ENCODE data around the gene TET2. TPM values are rescaled to one million over a fixed set of nuclear protein-coding genes. Genes with fewer than 3 reads are reported as not detected.

The TET2 gene
- polyA plus RNA-seq, 1 experiment, result 16.2 TPM

DNA sequence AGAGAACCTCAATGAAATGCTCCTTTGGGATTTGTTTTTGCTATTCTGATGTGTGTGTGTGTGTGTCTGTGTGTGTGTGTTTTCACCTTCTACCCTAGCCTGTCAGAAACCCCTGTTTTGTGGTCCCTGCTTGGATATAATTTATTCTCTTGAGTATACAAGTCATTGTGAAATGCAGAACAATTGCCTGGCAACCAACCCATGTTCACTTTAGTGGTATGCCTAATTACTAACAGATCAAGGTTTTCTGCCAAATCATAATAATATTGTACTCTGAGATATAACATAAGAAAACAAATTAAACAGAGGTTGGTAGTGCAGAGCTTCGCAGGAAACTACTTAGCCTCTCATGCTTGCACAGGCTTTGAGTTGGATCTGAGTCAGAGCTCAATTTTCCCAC, 7.0 kb upstream of the TET2 start:
- TF ChIP-seq, protein P1, sequence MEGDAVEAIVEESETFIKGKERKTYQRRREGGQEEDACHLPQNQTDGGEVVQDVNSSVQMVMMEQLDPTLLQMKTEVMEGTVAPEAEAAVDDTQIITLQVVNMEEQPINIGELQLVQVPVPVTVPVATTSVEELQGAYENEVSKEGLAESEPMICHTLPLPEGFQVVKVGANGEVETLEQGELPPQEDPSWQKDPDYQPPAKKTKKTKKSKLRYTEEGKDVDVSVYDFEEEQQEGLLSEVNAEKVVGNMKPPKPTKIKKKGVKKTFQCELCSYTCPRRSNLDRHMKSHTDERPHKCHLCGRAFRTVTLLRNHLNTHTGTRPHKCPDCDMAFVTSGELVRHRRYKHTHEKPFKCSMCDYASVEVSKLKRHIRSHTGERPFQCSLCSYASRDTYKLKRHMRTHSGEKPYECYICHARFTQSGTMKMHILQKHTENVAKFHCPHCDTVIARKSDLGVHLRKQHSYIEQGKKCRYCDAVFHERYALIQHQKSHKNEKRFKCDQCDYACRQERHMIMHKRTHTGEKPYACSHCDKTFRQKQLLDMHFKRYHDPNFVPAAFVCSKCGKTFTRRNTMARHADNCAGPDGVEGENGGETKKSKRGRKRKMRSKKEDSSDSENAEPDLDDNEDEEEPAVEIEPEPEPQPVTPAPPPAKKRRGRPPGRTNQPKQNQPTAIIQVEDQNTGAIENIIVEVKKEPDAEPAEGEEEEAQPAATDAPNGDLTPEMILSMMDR (IDR thresholded peaks at IDR 0.05; ENCODE audit: low read depth, low read length), result no peak
- Histone ChIP-seq H3K27ac (ENCODE audit: low read depth, low read length) (no peak overlapping the region), H3K27me3 (ENCODE audit: control insufficient read depth, insufficient read depth, low read length) (no peaks in the 10 kb centered on the region), H3K4me3 (ENCODE audit: low read depth, low read length) (no peak overlapping the region), H3K9me3 (ENCODE audit: control insufficient read depth, insufficient read depth, low read length) (no peaks in the 10 kb centered on the region)
- no peak for DNase-seq (ENCODE audit: low read depth, low spot score)
- CTCF ChIA-PET, result interaction anchor here (0.7 to 4.4 kb wide), 8 partner anchors 8 to 335 kb away, joined by 3 to 38 read pairs (median 5); partner anchors contain the start of gene PPA2
- POLR2A ChIA-PET, result no interaction called here

DNA sequence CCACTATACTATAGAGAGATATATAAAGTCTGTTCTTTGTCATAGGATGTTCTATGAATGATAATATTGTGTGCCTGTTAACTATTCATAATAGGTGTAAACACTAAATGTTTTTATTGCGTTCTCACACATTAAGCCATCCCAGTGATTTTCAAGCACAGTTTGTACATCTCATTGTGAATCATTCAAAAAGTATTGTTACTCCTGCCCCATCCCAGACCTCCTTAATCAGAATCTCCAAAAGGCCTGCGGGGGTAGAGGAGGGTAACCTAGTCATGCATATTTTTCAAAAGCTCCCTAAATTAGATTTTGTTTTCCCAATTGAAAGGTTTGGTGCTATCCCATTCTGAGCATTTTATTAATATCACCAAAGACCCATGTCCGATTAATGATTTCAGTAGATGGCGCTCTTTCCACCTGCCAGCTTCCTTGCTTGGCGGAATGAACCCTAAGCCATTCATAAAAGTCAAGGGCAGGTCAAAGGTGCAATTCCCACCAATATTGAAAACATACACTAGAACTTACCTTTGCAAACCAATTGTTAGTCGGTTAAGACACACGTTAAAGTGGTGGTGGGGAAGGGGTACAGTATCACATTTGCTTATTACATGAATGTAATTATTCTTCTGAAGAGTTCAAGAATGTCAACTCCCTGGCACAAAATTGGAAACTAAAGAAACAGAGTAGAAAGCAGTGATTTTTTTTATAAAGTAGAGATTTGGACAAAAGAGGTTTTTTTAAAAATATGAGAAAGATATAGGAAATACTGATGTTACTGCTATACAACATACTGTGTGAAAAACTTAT, 5.8 kb upstream of the TET2 start:
- Histone ChIP-seq H3K9me3 (ENCODE audit: control insufficient read depth, insufficient read depth, low read length) (no peaks in the 10 kb centered on the region), H3K27ac (ENCODE audit: low read depth, low read length) (no peak overlapping the region), H3K4me3 (ENCODE audit: low read depth, low read length) (no peak overlapping the region), H3K27me3 (ENCODE audit: control insufficient read depth, insufficient read depth, low read length) (no peaks in the 10 kb centered on the region)
- DNase-seq (ENCODE audit: low read depth, low spot score), result no peak
- ChIA-PET CTCF (interaction anchor here (0.6 to 4.4 kb wide), 23 partner anchors 10 to 572 kb away, joined by 3 to 38 read pairs (median 3); partner anchors contain the start of gene PPA2), POLR2A (no interaction called here)
- TF ChIP-seq, protein P1 (IDR thresholded peaks at IDR 0.05; ENCODE audit: low read depth, low read length), result peak; percentile 71

DNA sequence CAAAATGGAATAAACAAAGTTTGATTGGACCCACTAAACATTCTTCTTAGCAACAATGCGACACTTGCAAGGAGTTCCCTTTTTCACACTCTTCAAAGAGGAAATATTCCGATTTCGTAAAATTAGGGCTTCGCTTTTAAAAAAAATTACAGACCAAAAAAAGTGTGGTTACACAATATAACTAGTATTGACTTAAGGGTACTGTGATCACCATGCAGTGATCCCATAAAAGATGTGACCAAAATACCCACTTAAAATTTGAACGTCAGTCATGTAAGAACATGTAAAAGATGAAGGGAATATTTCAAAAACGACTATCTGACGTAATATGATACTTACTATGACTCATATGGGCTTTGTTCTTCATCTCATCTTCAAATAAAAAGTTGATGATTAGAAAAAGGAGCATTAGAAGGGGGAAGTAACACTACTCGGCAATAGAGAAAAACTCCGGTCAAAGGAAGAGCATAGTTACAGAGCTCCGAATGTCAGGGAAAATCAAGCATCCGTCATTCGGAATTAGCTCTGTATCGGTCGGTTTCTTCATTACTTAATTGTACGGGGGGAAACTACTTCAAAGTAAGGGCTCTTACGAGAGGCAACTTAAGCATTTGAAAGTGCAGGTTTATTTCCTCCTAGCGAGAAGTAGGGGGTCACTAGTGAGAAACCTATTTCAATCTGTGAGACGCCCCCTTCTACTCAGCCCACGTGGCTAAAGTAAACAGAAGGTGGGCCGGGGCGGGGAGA, 1.3 kb upstream of the TET2 start:
- Histone ChIP-seq H3K4me3 (ENCODE audit: low read depth, low read length) (peak overlapping the region; percentile 95), H3K27ac (ENCODE audit: low read depth, low read length) (no peak overlapping the region), H3K27me3 (ENCODE audit: control insufficient read depth, insufficient read depth, low read length) (no peaks in the 10 kb centered on the region), H3K9me3 (ENCODE audit: control insufficient read depth, insufficient read depth, low read length) (no peaks in the 10 kb centered on the region)
- POLR2A ChIA-PET, result no interaction called here
- TF ChIP-seq, protein P1 (IDR thresholded peaks at IDR 0.05; ENCODE audit: low read depth, low read length), result no peak
- DNase-seq (ENCODE audit: low read depth, low spot score), result no peak
- CTCF ChIA-PET, result interaction anchor here (1.0 to 1.5 kb wide), 2 partner anchors 326 to 327 kb away, joined by 3 to 5 read pairs; no protein-coding TSS in a partner anchor

DNA sequence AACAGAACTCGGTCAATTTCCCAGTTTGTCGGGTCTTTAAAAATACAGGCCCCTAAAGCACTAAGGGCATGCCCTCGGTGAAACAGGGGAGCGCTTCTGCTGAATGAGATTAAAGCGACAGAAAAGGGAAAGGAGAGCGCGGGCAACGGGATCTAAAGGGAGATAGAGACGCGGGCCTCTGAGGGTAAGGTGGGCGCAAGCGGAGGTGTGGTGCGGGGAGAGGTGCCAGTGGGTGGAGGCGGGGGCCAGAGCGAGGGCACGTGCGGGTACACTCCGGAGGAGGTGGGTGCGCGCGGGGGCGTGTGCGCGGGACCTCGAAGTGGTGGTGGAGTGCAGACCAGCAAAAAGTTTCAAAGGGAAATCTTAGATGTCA, 787 bp upstream of the TET2 start:
- Histone ChIP-seq H3K27me3 (ENCODE audit: control insufficient read depth, insufficient read depth, low read length) (no peaks in the 10 kb centered on the region), H3K4me3 (ENCODE audit: low read depth, low read length) (peak overlapping the region; percentile 95), H3K9me3 (ENCODE audit: control insufficient read depth, insufficient read depth, low read length) (no peaks in the 10 kb centered on the region), H3K27ac (ENCODE audit: low read depth, low read length) (no peak overlapping the region)
- TF ChIP-seq, protein P1 (IDR thresholded peaks at IDR 0.05; ENCODE audit: low read depth, low read length), result no peak
- DNase-seq (ENCODE audit: low read depth, low spot score), result no peak
- CTCF ChIA-PET, result interaction anchor here (1.0 to 2.4 kb wide), 3 partner anchors 325 to 328 kb away, joined by 3 to 10 read pairs (median 5); partner anchors contain the start of gene PPA2
- POLR2A ChIA-PET, result interaction anchor here (1.0 kb wide), 1 partner anchor 328 kb away, joined by 5 read pairs; the partner anchor contains the start of gene PPA2

Measured in AG04450 (cell line).